ENCODE data around the gene AHNAK.
A peak's percentile ranks its signal among the peaks of the same experiment; 100 is the strongest.
"Not testable (repeated sequence)": the region's sequence is repeated elsewhere in the genome, so short reads cannot be mapped to it uniquely, and the experiment has no call there.

AHNAK gene

GRCh38 chr11:62569611-62570010 is 23.0 kb upstream of the AHNAK start:
- no peaks in the 10 kb centered on the region for H3K27me3 ChIP-seq (ENCODE audit: control insufficient read depth, insufficient read depth, low read length)
- no peak overlapping the region for H3K4me2 ChIP-seq (ENCODE audit: low read length)
- peaks cover 29% of the 10 kb centered on the region for H3K4me1 ChIP-seq (ENCODE audit: control insufficient read depth, insufficient read depth, low read length)
- no peaks in the 10 kb centered on the region for H3K9me3 ChIP-seq (replicated peaks; ENCODE audit: low read length)
- peaks cover 74% of the 10 kb centered on the region for H3K36me3 ChIP-seq (ENCODE audit: insufficient read depth, low read length)
- H3K4me3 ChIP-seq (ENCODE audit: low read length): no peak overlapping the region
- no peak overlapping the region for H3K9ac ChIP-seq (ENCODE audit: low read depth, low read length)

- no peaks in the 10 kb centered on the region for H3K9me3 ChIP-seq (replicated peaks; ENCODE audit: low read length)
- no peak overlapping the region for H3K9ac ChIP-seq (ENCODE audit: low read depth, low read length)
- H3K4me1 ChIP-seq (ENCODE audit: control insufficient read depth, insufficient read depth, low read length): peaks cover 34% of the 10 kb centered on the region
- H3K36me3 ChIP-seq (ENCODE audit: insufficient read depth, low read length): peaks cover 80% of the 10 kb centered on the region
- no peaks in the 10 kb centered on the region for H3K27me3 ChIP-seq (ENCODE audit: control insufficient read depth, insufficient read depth, low read length)
- H3K4me2 ChIP-seq (ENCODE audit: low read length): no peak overlapping the region
- no peak overlapping the region for H3K4me3 ChIP-seq (ENCODE audit: low read length)
These were observed 20.5 kb upstream of the AHNAK start for GRCh38 chr11:62567018-62567633.

DNA sequence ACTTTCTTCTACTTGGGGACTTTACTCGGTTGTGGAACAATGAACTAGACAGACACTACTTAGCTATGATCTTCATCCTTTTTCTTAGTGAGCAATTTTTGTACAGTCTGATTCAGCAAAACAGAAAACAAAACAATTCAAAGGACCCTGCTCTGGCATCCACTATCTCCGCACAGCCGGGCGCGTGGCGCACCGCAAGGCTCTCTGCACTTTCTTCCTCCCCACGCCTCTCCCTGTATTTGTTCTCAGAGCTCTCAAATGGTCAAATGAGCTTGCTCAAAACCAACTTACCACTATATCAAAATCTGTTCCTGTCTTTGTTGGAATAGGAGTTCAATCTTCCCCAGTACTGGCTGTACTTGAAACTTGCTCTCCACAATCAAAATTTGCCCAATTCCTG is 19.6 kb upstream of the AHNAK start:
- Histone ChIP-seq H3K4me1 (ENCODE audit: control insufficient read depth, insufficient read depth, low read length) (peaks cover 31% of the 10 kb centered on the region), H3K36me3 (ENCODE audit: insufficient read depth, low read length) (peaks cover 77% of the 10 kb centered on the region), H3K4me3 (ENCODE audit: low read length) (no peak overlapping the region), H3K27me3 (ENCODE audit: control insufficient read depth, insufficient read depth, low read length) (no peaks in the 10 kb centered on the region), H3K4me2 (ENCODE audit: low read length) (no peak overlapping the region), H3K9me3 (replicated peaks; ENCODE audit: low read length) (no peaks in the 10 kb centered on the region), H3K9ac (ENCODE audit: low read depth, low read length) (no peak overlapping the region)

DNA sequence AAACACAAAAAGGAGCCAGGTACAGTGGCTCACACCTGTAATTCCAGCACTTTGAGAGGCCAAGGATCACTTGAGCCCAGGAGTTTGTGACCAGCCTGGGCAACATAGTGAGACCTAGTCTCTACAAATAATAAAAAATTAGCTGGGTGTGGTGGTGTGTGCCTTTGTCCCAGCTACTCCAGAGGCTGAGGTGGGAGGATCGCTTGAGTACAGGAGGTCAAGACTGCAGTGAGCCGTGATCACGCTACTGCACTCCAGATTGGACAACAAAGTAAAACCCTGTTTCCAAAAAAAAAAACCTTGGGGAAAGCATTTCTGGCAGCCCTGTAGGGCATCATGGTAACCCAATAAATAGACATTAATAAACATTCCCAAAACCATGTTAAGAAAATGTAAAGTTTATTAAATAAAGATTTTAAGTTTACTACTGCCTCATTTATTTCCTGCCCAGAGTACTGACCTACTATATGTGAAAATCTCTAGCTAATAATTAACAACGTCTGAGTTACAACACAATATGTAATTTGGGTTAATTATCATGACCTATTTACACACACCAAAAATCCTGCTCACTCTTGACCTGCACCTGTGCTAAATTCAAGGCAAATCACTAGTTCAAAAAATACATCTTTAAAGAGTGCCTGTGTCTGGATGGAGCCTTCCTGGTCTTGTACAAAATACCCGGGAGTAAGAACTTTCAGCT is 18.6 kb upstream of the AHNAK start:
- peaks cover 69% of the 10 kb centered on the region for H3K36me3 ChIP-seq (ENCODE audit: insufficient read depth, low read length)
- no peak overlapping the region for H3K4me3 ChIP-seq (ENCODE audit: low read length)
- H3K9me3 ChIP-seq (replicated peaks; ENCODE audit: low read length): no peaks in the 10 kb centered on the region
- H3K4me2 ChIP-seq (ENCODE audit: low read length): no peak overlapping the region
- no peak overlapping the region for H3K9ac ChIP-seq (ENCODE audit: low read depth, low read length)
- peaks cover 33% of the 10 kb centered on the region for H3K4me1 ChIP-seq (ENCODE audit: control insufficient read depth, insufficient read depth, low read length)
- H3K27me3 ChIP-seq (ENCODE audit: control insufficient read depth, insufficient read depth, low read length): no peaks in the 10 kb centered on the region

- not testable (repeated sequence) for H3K27me3 ChIP-seq (ENCODE audit: control insufficient read depth, insufficient read depth, low read length); H3K9me3 ChIP-seq (replicated peaks; ENCODE audit: low read length); H3K4me3 ChIP-seq (ENCODE audit: low read length); H3K9ac ChIP-seq (ENCODE audit: low read depth, low read length); H3K4me2 ChIP-seq (ENCODE audit: low read length)
- Histone ChIP-seq H3K4me1 (ENCODE audit: control insufficient read depth, insufficient read depth, low read length) (peaks cover 49% of the 10 kb centered on the region), H3K36me3 (ENCODE audit: insufficient read depth, low read length) (peaks cover 66% of the 10 kb centered on the region)
These were observed 15.1 kb upstream of the AHNAK start for GRCh38 chr11:62561677-62562230.

DNA sequence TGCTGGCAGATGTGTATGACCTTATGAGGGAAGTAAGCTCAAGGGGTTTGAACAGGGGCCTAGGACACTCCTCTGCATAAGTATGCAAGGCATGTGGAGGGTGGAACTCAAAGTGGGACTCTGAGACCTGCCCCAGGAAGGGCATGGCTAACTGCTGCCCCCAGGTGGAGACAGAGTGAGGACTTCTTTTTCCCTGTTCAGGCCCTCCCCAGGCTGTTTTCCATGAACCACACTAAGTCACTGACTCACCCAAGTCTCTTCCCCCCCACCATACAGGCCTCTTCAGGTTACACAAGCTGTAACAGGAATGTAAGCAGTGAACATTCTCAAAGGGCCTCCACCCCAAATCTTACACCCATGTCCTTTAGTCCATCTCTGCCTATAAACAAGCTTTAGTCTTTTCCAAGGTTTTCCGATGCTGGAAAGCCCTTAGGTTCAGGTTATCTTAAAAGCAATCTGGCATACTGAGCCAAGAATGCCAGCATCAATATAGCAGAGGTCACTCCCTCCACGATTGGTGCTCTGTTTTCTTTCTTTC is 14.0 kb upstream of the AHNAK start:
- Histone ChIP-seq H3K4me1 (ENCODE audit: control insufficient read depth, insufficient read depth, low read length) (peaks cover 58% of the 10 kb centered on the region), H3K36me3 (ENCODE audit: insufficient read depth, low read length) (peaks cover 55% of the 10 kb centered on the region), H3K27me3 (ENCODE audit: control insufficient read depth, insufficient read depth, low read length) (no peaks in the 10 kb centered on the region), H3K4me3 (ENCODE audit: low read length) (no peak overlapping the region), H3K4me2 (ENCODE audit: low read length) (peak overlapping the region; percentile 39), H3K9me3 (replicated peaks; ENCODE audit: low read length) (no peaks in the 10 kb centered on the region), H3K9ac (ENCODE audit: low read depth, low read length) (peak overlapping the region; percentile 61)

- H3K27me3 ChIP-seq (ENCODE audit: control insufficient read depth, insufficient read depth, low read length); H3K4me3 ChIP-seq (ENCODE audit: low read length); H3K9me3 ChIP-seq (replicated peaks; ENCODE audit: low read length): not testable (repeated sequence)
- Histone ChIP-seq H3K36me3 (ENCODE audit: insufficient read depth, low read length) (peaks cover 47% of the 10 kb centered on the region), H3K9ac (ENCODE audit: low read depth, low read length) (peak overlapping the region; percentile 61), H3K4me2 (ENCODE audit: low read length) (peak overlapping the region; percentile 39), H3K4me1 (ENCODE audit: control insufficient read depth, insufficient read depth, low read length) (peaks cover 66% of the 10 kb centered on the region)
These were observed 13.0 kb upstream of the AHNAK start for GRCh38 chr11:62559626-62560025.

- Histone ChIP-seq H3K27me3 (ENCODE audit: control insufficient read depth, insufficient read depth, low read length) (no peaks in the 10 kb centered on the region), H3K9me3 (replicated peaks; ENCODE audit: low read length) (no peaks in the 10 kb centered on the region), H3K4me2 (ENCODE audit: low read length) (no peak overlapping the region), H3K36me3 (ENCODE audit: insufficient read depth, low read length) (peaks cover 47% of the 10 kb centered on the region), H3K4me3 (ENCODE audit: low read length) (no peak overlapping the region), H3K4me1 (ENCODE audit: control insufficient read depth, insufficient read depth, low read length) (peaks cover 70% of the 10 kb centered on the region), H3K9ac (ENCODE audit: low read depth, low read length) (no peak overlapping the region)
These were observed 12.6 kb upstream of the AHNAK start for GRCh38 chr11:62559204-62559603.

DNA sequence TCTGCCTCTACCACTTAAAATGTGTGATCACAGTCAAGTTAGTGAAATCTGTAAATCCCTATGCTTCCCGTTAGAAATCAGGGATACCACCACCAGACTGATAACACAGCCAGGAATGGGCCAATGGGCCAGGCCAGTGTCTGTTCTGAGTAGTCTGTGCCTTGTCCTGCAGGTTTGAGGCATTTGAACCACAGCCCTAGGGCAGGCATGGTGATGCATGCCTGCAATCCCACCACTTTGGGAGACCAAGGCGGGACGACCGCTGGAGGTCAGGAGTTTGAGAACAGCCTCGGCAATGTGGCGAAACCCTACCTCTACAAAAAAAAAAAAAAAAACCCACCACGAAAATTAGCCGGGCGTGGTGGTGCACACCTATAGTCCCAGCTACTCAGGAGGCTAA is 12.1 kb upstream of the AHNAK start:
- Histone ChIP-seq H3K36me3 (ENCODE audit: insufficient read depth, low read length) (peaks cover 43% of the 10 kb centered on the region), H3K9ac (ENCODE audit: low read depth, low read length) (no peak overlapping the region), H3K9me3 (replicated peaks; ENCODE audit: low read length) (no peaks in the 10 kb centered on the region), H3K27me3 (ENCODE audit: control insufficient read depth, insufficient read depth, low read length) (no peaks in the 10 kb centered on the region), H3K4me1 (ENCODE audit: control insufficient read depth, insufficient read depth, low read length) (peaks cover 73% of the 10 kb centered on the region), H3K4me3 (ENCODE audit: low read length) (no peak overlapping the region), H3K4me2 (ENCODE audit: low read length) (no peak overlapping the region)

GRCh38 chr11:62556875-62557631 is 10.4 kb upstream of the AHNAK start:
- peak overlapping the region; percentile 88 for H3K4me2 ChIP-seq (ENCODE audit: low read length)
- no peaks in the 10 kb centered on the region for H3K9me3 ChIP-seq (replicated peaks; ENCODE audit: low read length)
- peak overlapping the region; percentile 18 for H3K9ac ChIP-seq (ENCODE audit: low read depth, low read length)
- H3K27me3 ChIP-seq (ENCODE audit: control insufficient read depth, insufficient read depth, low read length): no peaks in the 10 kb centered on the region
- peak overlapping the region; percentile 45 for H3K4me3 ChIP-seq (ENCODE audit: low read length)
- H3K4me1 ChIP-seq (ENCODE audit: control insufficient read depth, insufficient read depth, low read length): peaks cover 79% of the 10 kb centered on the region
- H3K36me3 ChIP-seq (ENCODE audit: insufficient read depth, low read length): peaks cover 31% of the 10 kb centered on the region

GRCh38 chr11:62556108-62556874 is 9.7 kb upstream of the AHNAK start:
- H3K4me2 ChIP-seq (ENCODE audit: low read length): peak overlapping the region; percentile 88
- H3K4me1 ChIP-seq (ENCODE audit: control insufficient read depth, insufficient read depth, low read length): peaks cover 80% of the 10 kb centered on the region
- peak overlapping the region; percentile 90 for H3K9ac ChIP-seq (ENCODE audit: low read depth, low read length)
- no peaks in the 10 kb centered on the region for H3K27me3 ChIP-seq (ENCODE audit: control insufficient read depth, insufficient read depth, low read length)
- H3K36me3 ChIP-seq (ENCODE audit: insufficient read depth, low read length): peaks cover 25% of the 10 kb centered on the region
- no peaks in the 10 kb centered on the region for H3K9me3 ChIP-seq (replicated peaks; ENCODE audit: low read length)
- H3K4me3 ChIP-seq (ENCODE audit: low read length): peak overlapping the region; percentile 64

Measured in skeletal muscle satellite cell (primary cell).